ENCODE measurements around the gene TSC2.

GRCh38 chr16:2019921-2020831 lies 27.6 kb upstream of the TSC2 start:
- no peak for TF ChIP-seq CTCF (IDR thresholded peaks at IDR 0.05; ENCODE audit: low read depth, low read length, missing input control)
- TF ChIP-seq ZBTB33 (IDR thresholded peaks at IDR 0.05): no peak
- no peak for TF ChIP-seq RAD21 (IDR thresholded peaks at IDR 0.05)

Measured in liver (tissue), 3 donors.